GM12872 (cell line): ENCODE measurements around the gene BABAM2.

ENCODE experiments used
- TF ChIP-seq, protein P1 (sequence below): IDR thresholded peaks from 3 replicates; pipeline ENCODE4 v1.5.1; 2011; ENCODE audit warnings: low read depth, mild to moderate bottlenecking, low read length, moderate library complexity; ENCODE audit not compliant: insufficient read depth

Gene BABAM2

DNA sequence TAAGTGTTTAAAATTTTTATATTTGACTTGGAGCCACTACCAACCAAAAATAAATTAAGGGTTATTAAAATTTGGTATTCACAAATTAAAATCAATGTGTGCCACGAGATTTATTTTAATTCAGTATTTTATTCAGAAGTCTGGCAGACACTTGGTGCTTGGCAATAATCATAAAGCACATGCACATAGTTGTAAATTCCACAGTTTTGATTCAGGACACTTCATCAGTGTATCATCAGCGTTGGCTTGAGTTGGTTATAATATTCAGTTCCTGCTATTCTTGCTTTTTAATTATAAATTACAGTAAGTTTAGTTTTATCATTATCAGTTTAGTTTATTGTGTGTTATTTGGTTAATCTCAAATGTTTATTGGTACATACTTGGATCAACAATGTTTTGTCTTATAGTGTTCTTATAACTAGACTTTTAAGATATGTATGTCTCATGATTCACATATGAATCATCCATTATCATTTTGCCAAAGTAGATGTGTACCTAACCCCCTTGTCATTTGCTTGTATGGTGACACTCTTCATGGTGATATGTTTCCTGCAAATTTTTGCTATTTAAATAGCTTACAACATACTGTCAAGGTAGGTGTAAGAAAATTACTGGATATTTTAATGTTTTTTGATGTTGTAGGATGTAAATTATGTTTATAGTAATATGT lies 237.9 kb downstream of the BABAM2 start:
- TF ChIP-seq, protein P1, sequence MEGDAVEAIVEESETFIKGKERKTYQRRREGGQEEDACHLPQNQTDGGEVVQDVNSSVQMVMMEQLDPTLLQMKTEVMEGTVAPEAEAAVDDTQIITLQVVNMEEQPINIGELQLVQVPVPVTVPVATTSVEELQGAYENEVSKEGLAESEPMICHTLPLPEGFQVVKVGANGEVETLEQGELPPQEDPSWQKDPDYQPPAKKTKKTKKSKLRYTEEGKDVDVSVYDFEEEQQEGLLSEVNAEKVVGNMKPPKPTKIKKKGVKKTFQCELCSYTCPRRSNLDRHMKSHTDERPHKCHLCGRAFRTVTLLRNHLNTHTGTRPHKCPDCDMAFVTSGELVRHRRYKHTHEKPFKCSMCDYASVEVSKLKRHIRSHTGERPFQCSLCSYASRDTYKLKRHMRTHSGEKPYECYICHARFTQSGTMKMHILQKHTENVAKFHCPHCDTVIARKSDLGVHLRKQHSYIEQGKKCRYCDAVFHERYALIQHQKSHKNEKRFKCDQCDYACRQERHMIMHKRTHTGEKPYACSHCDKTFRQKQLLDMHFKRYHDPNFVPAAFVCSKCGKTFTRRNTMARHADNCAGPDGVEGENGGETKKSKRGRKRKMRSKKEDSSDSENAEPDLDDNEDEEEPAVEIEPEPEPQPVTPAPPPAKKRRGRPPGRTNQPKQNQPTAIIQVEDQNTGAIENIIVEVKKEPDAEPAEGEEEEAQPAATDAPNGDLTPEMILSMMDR = no peak

DNA sequence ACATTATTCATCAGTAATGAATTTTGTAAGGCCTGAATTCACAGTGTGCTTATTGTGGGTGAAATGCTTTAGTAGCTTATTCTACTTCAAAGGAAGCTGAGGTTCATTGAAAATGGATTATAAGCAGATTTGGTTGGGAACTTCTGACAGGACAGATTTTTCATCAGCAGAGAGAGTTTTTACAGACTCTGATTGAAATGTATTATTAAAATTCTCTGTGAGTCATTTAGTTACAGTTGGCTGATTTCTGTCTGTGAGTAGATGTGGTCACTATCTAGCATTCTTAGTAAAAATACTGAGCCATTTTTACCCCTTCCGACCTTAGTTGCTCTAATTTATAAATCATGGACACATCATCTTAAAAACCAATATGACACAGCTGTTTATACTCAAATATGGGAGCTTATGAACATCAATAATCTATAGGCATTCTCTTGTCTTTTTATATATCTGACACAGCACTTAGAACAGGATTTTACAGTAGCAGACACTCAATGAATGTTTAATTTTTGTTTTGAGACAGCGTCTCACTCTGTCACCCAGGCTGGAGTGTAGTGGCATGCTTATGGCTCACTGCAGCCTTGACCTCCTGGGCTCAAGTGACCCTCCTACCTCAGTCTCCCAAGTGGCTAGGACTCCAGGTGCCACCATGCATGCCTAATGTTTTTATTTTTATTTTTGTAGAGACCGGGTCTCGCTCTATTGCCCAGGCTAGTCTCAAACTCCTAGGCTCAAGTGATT lies 239.6 kb downstream of the BABAM2 start:
- TF ChIP-seq, protein P1 = no peak

DNA sequence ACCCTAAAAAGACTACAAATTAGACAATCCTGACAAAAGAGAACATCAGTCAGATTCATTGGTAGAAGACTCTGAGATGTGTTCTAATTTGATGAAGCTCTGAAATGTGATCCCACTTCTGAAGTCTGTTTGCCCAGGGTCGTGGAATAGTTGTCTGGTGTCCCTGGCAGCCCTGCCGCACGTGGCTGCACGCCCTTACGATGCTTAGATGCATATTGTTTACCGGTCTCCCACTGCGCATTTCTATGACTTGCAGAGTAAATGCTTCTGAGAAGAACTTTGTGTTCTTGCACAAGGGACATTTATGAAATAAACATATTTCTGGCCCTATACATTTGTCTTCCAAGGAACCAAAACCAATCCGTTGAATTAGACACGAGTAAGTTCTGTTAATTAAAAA lies 243.2 kb downstream of the BABAM2 start:
- TF ChIP-seq, protein P1 = no peak

DNA sequence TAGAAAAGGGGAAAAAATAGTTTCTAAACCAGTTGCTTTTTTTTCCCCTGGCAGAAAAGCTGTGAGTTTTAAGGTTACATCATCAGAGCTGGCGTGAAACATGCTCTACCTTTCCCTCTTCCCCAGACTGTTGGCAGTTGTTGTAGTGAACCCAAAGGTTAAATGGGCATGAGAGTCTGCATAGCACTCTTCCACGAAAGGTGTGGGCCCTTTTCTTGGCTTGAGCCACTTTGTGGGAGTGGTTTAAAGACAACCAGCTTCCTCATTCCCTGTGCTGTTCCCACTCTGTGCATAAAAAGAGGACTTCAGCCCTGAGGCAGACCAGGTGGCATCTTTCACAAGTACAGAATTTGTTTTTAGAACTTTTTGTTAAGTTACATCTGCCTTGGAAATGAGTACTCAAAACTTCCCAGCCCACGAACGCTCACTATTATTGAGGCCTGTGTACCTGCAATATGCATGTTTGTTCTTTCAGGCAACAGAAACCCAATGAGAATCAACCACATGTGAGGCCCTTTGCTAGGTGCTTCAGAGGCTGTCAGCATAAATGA lies 243.8 kb downstream of the BABAM2 start:
- TF ChIP-seq, protein P1 = no peak

DNA sequence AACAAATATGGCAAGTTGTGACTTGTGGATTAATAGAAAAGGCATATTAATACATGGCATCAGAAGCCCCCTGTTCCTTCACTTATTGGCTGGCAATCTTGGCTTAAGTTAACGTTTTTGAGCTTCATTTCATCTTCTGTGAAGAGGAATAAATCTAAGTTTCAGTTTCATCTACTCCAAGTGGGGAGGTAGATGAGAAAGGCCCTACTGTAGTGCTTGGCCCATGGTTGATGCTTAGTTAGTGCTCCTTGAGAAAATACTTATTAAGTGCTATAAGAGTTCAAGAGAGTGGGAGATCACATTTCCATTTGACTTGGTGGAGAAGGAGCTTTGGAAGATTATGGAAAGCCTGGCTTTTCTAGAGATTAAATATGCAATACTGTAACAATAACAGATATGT lies 244.3 kb downstream of the BABAM2 start:
- TF ChIP-seq, protein P1 = no peak

DNA sequence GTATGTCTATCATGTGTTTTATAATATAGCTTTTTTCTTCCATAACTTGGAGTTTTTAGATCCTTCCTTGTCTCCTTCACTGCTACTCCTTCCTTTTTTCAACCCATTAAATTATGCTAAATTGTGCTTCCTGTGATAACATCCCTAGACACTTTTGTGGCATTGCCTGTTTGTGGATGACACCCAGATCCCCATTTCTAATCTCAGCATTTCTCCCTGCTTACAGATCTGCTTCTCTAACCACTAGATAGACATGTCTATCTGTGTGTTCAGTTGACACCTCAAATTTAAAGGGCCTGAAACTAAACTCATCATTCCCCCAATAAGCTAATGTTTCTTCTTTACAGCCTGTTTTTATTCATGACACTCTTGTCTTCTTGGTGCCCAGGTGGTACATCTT lies 244.8 kb downstream of the BABAM2 start:
- TF ChIP-seq, protein P1 = no peak

DNA sequence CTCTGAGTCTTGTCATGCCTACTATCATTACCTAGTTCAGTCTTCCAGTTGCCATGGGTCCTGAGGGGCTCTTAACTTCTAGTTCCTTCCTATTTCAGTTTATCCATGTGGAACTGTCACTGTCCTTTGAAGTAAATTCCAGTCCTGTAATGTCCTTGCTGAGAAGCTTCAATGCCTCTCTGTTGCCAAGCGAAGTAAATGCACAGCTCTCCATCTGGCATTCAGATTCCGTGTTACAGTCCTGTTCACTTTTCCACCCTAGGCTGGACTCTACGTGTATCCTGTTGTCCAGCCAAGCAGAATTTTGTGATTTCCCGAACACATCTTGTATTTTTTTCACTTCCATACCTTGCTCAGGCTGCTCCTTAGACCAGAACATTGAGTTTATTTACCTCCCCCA lies 245.3 kb downstream of the BABAM2 start:
- TF ChIP-seq, protein P1 = no peak
